Measurements from ENCODE around the gene PRTG.
"Not testable (repeated sequence)": the region's sequence is repeated elsewhere in the genome, so short reads cannot be mapped to it uniquely, and the experiment has no call there.

PRTG gene, protein sequence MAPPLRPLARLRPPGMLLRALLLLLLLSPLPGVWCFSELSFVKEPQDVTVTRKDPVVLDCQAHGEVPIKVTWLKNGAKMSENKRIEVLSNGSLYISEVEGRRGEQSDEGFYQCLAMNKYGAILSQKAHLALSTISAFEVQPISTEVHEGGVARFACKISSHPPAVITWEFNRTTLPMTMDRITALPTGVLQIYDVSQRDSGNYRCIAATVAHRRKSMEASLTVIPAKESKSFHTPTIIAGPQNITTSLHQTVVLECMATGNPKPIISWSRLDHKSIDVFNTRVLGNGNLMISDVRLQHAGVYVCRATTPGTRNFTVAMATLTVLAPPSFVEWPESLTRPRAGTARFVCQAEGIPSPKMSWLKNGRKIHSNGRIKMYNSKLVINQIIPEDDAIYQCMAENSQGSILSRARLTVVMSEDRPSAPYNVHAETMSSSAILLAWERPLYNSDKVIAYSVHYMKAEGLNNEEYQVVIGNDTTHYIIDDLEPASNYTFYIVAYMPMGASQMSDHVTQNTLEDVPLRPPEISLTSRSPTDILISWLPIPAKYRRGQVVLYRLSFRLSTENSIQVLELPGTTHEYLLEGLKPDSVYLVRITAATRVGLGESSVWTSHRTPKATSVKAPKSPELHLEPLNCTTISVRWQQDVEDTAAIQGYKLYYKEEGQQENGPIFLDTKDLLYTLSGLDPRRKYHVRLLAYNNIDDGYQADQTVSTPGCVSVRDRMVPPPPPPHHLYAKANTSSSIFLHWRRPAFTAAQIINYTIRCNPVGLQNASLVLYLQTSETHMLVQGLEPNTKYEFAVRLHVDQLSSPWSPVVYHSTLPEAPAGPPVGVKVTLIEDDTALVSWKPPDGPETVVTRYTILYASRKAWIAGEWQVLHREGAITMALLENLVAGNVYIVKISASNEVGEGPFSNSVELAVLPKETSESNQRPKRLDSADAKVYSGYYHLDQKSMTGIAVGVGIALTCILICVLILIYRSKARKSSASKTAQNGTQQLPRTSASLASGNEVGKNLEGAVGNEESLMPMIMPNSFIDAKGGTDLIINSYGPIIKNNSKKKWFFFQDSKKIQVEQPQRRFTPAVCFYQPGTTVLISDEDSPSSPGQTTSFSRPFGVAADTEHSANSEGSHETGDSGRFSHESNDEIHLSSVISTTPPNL

GRCh38 chr15:55742927-55743728, at the start of gene PRTG:
TSS of gene PRTG (minus strand) at chr15:55743152. CDS start at chr15:55742931, 221 bp downstream.
- no peak for DNase-seq

- no peak for DNase-seq
Measured at GRCh38 chr15:55791551-55792400, 48.8 kb upstream of the PRTG start.

- peak; percentile 44 for DNase-seq
Measured at GRCh38 chr15:55789066-55789660, 46.2 kb upstream of the PRTG start.

DNA sequence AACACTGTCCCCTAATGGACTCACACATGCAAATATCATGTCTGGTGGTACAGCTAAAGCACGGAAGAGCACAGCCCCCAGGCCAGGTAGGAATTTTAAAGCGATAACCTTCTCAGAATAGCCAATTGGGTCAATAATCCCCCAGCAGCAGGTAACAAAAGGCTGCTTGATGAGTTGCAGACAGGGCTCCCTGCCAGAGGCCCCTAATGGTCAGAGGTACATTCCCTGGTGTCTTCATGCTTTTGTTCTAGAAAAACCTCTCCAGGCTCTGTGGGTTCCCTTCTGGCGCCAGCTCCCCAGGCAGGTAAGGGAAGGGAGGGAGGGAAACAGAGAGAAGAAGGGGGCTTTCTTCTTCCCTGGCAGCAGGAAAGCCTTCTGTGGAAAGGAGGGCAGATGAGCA, 43.4 kb upstream of the PRTG start:
- no peak for DNase-seq

- DNase-seq = not testable (repeated sequence)
Measured at GRCh38 chr15:55785593-55785992, 42.6 kb upstream of the PRTG start.

DNA sequence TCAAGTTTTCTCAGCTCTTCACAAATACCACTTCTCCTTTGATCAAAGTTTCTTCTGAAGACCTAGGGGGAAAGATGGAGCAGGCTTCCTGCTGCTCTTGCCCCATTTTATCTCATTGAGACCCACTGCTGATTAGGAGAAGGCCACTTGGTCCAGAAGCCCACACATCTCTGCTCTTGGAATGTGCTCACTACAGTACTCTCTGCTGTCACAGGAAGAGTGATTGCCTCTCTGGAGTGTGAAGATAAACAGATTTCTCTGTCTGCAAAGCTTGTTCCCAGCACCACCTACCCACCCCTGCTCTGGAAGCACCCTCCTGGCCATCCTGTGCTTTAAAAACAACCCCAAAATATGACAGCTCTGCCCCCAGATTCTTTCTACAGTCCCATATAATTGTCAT, 41.3 kb upstream of the PRTG start:
- DNase-seq = no peak

GRCh38 chr15:55782901-55783300, 39.9 kb upstream of the PRTG start:
- DNase-seq = no peak

DNA sequence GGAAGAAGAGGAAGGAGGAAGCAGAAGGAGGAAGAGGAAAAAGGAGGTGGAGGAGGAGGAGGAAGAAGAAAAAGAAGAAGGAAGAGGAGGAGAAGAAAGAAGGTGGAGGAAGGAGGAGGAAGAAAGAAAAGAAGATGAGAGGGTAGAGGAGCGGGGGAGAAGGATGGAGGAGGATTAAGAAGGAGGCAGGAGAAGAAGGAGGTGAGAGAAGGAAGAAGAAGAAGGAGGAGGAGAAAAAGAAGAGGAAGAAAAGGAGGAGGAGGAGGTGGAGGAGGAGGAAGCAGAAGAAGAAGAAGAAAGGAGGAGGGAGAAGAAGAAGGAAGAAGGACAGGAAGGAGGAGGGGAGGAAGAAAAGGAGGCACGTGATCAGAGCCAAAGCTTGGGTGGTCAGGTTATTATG, 37.3 kb upstream of the PRTG start:
- no peak for DNase-seq

DNA sequence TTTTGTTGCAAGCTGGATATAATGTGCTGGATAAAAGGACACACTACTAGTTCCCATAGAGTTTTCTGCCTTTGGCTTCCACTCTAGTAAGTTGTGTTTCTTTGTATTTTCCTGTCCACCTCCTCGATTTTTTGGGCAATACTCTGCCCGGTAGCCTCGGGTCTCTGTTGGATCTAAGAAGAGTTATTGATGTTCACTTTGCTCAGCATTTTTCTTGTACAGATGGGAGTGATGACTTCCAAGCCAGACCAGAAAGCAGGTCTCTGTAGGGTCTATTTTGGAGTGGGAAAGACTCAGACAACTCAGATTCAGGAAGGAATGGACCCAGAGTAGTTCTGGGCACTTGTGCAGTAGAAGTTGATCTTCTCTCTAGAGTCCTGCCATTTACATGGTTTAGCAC, 36.0 kb upstream of the PRTG start:
- DNase-seq = no peak

- DNase-seq = no peak
Measured at GRCh38 chr15:55775316-55775715, 32.4 kb upstream of the PRTG start.

- DNase-seq = peak; percentile 6
Measured at GRCh38 chr15:55774113-55774970, 31.4 kb upstream of the PRTG start.

- no peak for DNase-seq
Measured at GRCh38 chr15:55770806-55771205, 27.9 kb upstream of the PRTG start.

- DNase-seq = no peak
Measured at GRCh38 chr15:55770261-55770660, 27.3 kb upstream of the PRTG start.

- no peak for DNase-seq
Measured at GRCh38 chr15:55768670-55769185, 25.8 kb upstream of the PRTG start.

GRCh38 chr15:55766676-55767075, 23.7 kb upstream of the PRTG start:
- DNase-seq = no peak

DNA sequence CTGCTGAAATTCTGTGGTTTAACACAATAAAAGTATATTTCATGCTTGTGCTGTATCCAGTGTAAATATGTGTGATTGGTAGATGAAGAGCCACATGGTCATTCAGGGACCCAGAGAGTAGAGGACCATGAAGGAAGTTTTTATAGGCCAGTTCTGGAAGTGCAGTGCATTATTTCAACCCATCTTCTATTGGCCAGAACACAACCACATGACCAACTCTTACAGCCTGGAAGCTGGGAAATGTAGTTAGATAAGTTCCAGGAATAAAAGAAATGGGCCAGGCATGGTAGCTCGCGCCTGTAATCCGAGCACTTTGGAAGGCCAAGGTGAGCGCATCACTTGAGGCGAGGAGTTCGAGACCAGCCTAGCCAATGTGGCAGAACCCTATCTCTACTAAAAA, 21.4 kb upstream of the PRTG start:
- no peak for DNase-seq

GRCh38 chr15:55758580-55758986, 15.6 kb upstream of the PRTG start:
- DNase-seq = no peak

DNA sequence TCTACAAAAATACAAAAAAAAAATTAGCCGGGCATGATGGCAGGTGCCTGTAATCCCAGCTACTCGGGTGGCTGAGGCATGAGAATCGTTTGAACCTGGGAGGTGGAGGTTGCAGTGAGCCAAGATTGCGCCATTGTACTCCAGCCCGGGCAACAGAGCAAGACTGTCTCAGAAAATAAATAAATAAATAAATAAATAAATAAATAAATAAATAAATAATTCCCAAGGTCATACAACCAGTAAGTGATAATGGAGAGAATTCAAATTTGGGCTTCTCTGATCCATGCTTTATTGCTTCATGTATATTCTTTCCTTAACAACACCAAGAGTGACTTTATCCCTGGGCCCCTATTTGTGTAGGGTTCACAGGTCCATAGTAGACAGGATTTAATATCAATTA, 10.5 kb upstream of the PRTG start:
- DNase-seq = not testable (repeated sequence)

DNA sequence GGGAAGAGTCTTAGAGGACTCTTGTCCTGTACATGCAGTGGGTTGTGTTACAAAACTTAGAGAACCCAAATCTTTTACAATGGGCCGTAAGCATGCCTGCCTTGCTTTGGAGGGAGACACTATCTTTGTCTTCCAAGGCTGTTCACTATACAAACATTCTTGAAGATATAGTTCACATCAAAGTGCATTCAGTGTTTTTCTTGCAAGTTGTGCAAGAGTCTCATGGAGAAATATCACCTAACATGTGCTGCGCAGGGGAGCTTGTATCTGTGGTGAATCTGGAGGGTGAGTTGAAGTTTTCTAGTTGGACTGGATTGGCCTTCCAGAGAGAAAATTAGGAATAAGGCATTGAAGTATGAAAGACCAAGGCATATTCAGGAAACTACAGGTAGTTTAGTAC, 7.8 kb upstream of the PRTG start:
- no peak for DNase-seq
